Measurements from ENCODE around the gene CRKL.

- TF ChIP-seq, protein P1, sequence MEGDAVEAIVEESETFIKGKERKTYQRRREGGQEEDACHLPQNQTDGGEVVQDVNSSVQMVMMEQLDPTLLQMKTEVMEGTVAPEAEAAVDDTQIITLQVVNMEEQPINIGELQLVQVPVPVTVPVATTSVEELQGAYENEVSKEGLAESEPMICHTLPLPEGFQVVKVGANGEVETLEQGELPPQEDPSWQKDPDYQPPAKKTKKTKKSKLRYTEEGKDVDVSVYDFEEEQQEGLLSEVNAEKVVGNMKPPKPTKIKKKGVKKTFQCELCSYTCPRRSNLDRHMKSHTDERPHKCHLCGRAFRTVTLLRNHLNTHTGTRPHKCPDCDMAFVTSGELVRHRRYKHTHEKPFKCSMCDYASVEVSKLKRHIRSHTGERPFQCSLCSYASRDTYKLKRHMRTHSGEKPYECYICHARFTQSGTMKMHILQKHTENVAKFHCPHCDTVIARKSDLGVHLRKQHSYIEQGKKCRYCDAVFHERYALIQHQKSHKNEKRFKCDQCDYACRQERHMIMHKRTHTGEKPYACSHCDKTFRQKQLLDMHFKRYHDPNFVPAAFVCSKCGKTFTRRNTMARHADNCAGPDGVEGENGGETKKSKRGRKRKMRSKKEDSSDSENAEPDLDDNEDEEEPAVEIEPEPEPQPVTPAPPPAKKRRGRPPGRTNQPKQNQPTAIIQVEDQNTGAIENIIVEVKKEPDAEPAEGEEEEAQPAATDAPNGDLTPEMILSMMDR (conservative IDR thresholded peaks at IDR 0.05), result no peak
- no peak for TF ChIP-seq ZFX (IDR thresholded peaks at IDR 0.05)
Observed at GRCh38 chr22:20882855-20883254, 34.4 kb upstream of the CRKL start.

Measured in C4-2B (cell line).